ENCODE results near the gene PAOX.

PAOX gene

DNA sequence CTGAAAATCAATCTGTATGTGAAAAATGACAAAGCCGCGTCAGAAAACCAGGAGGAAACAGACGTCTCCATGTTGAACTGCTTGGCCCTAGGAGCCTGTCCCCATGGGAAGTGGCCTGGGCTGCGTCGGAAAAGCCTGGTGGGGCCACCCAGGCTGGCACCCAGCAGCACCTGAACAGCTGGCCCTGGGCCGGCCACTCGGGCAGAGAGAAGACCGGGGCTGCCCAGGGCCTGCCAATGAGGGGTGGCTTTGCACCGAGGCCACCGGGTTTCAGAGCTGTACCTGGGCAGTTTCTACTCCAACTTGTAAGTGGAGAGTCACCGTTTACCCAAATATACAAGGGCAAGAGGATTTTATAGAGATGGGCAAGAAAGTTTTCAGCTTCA lies 20.1 kb upstream of the PAOX start:
- POLR2A ChIA-PET: interaction anchor here (1.4 kb wide), 1 partner anchor 14 kb away, joined by 6 read pairs; the partner anchor contains the start of gene ECHS1
- no peak overlapping the region for H3K27ac ChIP-seq (ENCODE audit: extremely low read depth, low read depth, low read length)
- H3K4me3 ChIP-seq (ENCODE audit: low read depth, low read length): no peak overlapping the region
- no peaks in the 10 kb centered on the region for H3K9me3 ChIP-seq (ENCODE audit: control insufficient read depth, insufficient read depth, low read depth, low read length)
- H3K4me1 ChIP-seq (ENCODE audit: control insufficient read depth, insufficient read depth, low read length): peaks cover 4% of the 10 kb centered on the region; the same call in 1 of the 2 replicates
- CTCF ChIA-PET: interaction anchor here (1.0 to 1.2 kb wide), 2 partner anchors 13 to 29 kb away, joined by 3 to 6 read pairs; no protein-coding TSS in a partner anchor
- TF ChIP-seq HOXA7 (CRISPR knock-in tag; IDR thresholded peaks at IDR 0.05; ENCODE audit: borderline replicate concordance) (no peak), ZNF157 (tag by site-specific recombination; IDR thresholded peaks at IDR 0.05) (no peak), ZNF571 (tag by site-specific recombination; IDR thresholded peaks at IDR 0.05) (no peak), SETDB1 (IDR thresholded peaks at IDR 0.05; ENCODE audit: insufficient read length, low read length) (no peak), ZNF747 (tag by site-specific recombination; IDR thresholded peaks at IDR 0.05) (no peak), ZNF37A (tag by site-specific recombination; IDR thresholded peaks at IDR 0.05) (no peak)
- TF ChIP-seq, protein P1, sequence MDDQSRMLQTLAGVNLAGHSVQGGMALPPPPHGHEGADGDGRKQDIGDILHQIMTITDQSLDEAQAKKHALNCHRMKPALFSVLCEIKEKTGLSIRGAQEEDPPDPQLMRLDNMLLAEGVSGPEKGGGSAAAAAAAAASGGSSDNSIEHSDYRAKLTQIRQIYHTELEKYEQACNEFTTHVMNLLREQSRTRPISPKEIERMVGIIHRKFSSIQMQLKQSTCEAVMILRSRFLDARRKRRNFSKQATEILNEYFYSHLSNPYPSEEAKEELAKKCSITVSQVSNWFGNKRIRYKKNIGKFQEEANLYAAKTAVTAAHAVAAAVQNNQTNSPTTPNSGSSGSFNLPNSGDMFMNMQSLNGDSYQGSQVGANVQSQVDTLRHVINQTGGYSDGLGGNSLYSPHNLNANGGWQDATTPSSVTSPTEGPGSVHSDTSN (CRISPR knock-in tag; IDR thresholded peaks at IDR 0.05): no peak
- TF ChIP-seq, protein P2, sequence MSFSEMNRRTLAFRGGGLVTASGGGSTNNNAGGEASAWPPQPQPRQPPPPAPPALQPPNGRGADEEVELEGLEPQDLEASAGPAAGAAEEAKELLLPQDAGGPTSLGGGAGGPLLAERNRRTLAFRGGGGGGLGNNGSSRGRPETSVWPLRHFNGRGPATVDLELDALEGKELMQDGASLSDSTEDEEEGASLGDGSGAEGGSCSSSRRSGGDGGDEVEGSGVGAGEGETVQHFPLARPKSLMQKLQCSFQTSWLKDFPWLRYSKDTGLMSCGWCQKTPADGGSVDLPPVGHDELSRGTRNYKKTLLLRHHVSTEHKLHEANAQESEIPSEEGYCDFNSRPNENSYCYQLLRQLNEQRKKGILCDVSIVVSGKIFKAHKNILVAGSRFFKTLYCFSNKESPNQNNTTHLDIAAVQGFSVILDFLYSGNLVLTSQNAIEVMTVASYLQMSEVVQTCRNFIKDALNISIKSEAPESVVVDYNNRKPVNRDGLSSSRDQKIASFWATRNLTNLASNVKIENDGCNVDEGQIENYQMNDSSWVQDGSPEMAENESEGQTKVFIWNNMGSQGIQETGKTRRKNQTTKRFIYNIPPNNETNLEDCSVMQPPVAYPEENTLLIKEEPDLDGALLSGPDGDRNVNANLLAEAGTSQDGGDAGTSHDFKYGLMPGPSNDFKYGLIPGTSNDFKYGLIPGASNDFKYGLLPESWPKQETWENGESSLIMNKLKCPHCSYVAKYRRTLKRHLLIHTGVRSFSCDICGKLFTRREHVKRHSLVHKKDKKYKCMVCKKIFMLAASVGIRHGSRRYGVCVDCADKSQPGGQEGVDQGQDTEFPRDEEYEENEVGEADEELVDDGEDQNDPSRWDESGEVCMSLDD (tag by site-specific recombination; IDR thresholded peaks at IDR 0.05): no peak
- H3K36me3 ChIP-seq (ENCODE audit: control insufficient read depth in 2 of 2, insufficient read depth in 1 of 2, low read length in 2 of 2): peaks cover 0 to 18% of the 10 kb centered on the region in 2 experiments; a peak in 2 of 3 replicates

DNA sequence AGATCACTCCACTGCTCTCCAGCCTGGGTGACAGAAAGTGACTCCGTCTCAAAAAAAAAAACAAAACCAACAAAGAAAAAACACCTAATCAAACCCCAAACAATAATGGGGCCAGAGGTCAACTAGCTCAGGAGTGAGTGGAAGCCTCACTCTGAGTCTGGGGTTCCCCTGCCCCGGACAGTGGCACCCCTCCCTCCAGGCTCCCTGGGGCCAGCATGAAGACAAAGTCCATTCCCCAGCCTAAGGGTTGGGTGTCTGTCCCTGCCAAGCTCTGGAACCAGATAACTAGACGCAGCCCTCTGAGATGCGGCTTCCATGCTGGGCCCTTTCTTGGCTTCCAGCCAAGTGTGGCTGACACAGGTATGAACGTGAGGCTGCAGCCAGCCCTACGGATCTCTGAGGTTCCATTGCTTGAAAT lies 19.5 kb upstream of the PAOX start:
- Histone ChIP-seq H3K27ac (ENCODE audit: extremely low read depth, low read depth, low read length) (no peak overlapping the region), H3K36me3 (ENCODE audit: control insufficient read depth in 2 of 2, insufficient read depth in 1 of 2, low read length in 2 of 2) (peaks cover 0 to 23% of the 10 kb centered on the region in 2 experiments; a peak in 2 of 3 replicates), H3K9me3 (ENCODE audit: control insufficient read depth, insufficient read depth, low read depth, low read length) (no peaks in the 10 kb centered on the region), H3K4me3 (ENCODE audit: low read depth, low read length) (no peak overlapping the region), H3K4me1 (ENCODE audit: control insufficient read depth, insufficient read depth, low read length) (peaks cover 4% of the 10 kb centered on the region; the same call in 1 of the 2 replicates)
- ChIA-PET POLR2A (interaction anchor here (1.4 kb wide), 1 partner anchor 13 kb away, joined by 6 read pairs; the partner anchor contains the start of gene ECHS1), CTCF (interaction anchor here (1.0 to 1.2 kb wide), 2 partner anchors 13 to 30 kb away, joined by 3 to 6 read pairs; no protein-coding TSS in a partner anchor)
- TF ChIP-seq ZBTB20 (tag by site-specific recombination; IDR thresholded peaks at IDR 0.05): peak; percentile 67
- TF ChIP-seq, protein P3, sequence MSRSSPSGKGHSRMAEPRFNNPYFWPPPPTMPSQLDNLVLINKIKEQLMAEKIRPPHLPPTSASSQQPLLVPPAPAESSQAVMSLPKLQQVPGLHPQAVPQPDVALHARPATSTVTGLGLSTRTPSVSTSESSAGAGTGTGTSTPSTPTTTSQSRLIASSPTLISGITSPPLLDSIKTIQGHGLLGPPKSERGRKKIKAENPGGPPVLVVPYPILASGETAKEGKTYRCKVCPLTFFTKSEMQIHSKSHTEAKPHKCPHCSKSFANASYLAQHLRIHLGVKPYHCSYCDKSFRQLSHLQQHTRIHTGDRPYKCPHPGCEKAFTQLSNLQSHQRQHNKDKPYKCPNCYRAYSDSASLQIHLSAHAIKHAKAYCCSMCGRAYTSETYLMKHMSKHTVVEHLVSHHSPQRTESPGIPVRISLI (tag by site-specific recombination; IDR thresholded peaks at IDR 0.05): no peak
- TF ChIP-seq ZBTB21 (tag by site-specific recombination; IDR thresholded peaks at IDR 0.05): no peak
- no peak for TF ChIP-seq KLF16 (tag by site-specific recombination; IDR thresholded peaks at IDR 0.05)
- TF ChIP-seq, protein P4, sequence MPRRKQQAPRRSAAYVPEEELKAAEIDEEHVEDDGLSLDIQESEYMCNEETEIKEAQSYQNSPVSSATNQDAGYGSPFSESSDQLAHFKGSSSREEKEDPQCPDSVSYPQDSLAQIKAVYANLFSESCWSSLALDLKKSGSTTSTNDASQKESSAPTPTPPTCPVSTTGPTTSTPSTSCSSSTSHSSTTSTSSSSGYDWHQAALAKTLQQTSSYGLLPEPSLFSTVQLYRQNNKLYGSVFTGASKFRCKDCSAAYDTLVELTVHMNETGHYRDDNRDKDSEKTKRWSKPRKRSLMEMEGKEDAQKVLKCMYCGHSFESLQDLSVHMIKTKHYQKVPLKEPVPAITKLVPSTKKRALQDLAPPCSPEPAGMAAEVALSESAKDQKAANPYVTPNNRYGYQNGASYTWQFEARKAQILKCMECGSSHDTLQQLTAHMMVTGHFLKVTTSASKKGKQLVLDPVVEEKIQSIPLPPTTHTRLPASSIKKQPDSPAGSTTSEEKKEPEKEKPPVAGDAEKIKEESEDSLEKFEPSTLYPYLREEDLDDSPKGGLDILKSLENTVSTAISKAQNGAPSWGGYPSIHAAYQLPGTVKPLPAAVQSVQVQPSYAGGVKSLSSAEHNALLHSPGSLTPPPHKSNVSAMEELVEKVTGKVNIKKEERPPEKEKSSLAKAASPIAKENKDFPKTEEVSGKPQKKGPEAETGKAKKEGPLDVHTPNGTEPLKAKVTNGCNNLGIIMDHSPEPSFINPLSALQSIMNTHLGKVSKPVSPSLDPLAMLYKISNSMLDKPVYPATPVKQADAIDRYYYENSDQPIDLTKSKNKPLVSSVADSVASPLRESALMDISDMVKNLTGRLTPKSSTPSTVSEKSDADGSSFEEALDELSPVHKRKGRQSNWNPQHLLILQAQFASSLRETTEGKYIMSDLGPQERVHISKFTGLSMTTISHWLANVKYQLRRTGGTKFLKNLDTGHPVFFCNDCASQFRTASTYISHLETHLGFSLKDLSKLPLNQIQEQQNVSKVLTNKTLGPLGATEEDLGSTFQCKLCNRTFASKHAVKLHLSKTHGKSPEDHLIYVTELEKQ (tag by site-specific recombination; IDR thresholded peaks at IDR 0.05; ENCODE audit: borderline replicate concordance): no peak
- peak; percentile 68; the same call in 1 of the 2 replicates for TF ChIP-seq ZNF184 (tag by site-specific recombination; IDR thresholded peaks at IDR 0.05)
- no peak for TF ChIP-seq ZNF610 (tag by site-specific recombination; IDR thresholded peaks at IDR 0.05; ENCODE audit: borderline replicate concordance)
- TF ChIP-seq, protein P2 (tag by site-specific recombination; IDR thresholded peaks at IDR 0.05): 0 out of 2 replicates have a peak, but pooled peaks have one; percentile 21
- TF ChIP-seq ZNF664 (tag by site-specific recombination; IDR thresholded peaks at IDR 0.05): no peak
- TF ChIP-seq ZNF558 (tag by site-specific recombination; IDR thresholded peaks at IDR 0.05): no peak
- peak; percentile 57; the same call in 1 of the 2 replicates for TF ChIP-seq ZBTB17 (tag by site-specific recombination; IDR thresholded peaks at IDR 0.05)
- TF ChIP-seq ZNF544 (tag by site-specific recombination; IDR thresholded peaks at IDR 0.05): peak; percentile 73; the same call in 1 of the 2 replicates
- no peak for TF ChIP-seq ZFP69B (tag by site-specific recombination; IDR thresholded peaks at IDR 0.05)
- TF ChIP-seq, protein P5, sequence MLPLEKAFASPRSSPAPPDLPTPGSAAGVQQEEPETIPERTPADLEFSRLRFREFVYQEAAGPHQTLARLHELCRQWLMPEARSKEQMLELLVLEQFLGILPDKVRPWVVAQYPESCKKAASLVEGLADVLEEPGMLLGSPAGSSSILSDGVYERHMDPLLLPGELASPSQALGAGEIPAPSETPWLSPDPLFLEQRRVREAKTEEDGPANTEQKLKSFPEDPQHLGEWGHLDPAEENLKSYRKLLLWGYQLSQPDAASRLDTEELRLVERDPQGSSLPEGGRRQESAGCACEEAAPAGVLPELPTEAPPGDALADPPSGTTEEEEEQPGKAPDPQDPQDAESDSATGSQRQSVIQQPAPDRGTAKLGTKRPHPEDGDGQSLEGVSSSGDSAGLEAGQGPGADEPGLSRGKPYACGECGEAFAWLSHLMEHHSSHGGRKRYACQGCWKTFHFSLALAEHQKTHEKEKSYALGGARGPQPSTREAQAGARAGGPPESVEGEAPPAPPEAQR (tag by site-specific recombination; IDR thresholded peaks at IDR 0.05): no peak
- TF ChIP-seq ZBTB8A (tag by site-specific recombination; IDR thresholded peaks at IDR 0.05): peak; percentile 18; the same call in 1 of the 2 replicates

Measured in HEK293 (cell line).